HG03066 (cell line): ENCODE measurements around the gene CNOT8.

Experiments used
- ATAC-seq: cut with Tn5 transposase; IDR thresholded peaks from one replicate; pipeline ENCODE4 v1.9.1; 2021; ENCODE audit warnings: low read depth; ENCODE audit not compliant: unreplicated experiment

CNOT8 gene

DNA sequence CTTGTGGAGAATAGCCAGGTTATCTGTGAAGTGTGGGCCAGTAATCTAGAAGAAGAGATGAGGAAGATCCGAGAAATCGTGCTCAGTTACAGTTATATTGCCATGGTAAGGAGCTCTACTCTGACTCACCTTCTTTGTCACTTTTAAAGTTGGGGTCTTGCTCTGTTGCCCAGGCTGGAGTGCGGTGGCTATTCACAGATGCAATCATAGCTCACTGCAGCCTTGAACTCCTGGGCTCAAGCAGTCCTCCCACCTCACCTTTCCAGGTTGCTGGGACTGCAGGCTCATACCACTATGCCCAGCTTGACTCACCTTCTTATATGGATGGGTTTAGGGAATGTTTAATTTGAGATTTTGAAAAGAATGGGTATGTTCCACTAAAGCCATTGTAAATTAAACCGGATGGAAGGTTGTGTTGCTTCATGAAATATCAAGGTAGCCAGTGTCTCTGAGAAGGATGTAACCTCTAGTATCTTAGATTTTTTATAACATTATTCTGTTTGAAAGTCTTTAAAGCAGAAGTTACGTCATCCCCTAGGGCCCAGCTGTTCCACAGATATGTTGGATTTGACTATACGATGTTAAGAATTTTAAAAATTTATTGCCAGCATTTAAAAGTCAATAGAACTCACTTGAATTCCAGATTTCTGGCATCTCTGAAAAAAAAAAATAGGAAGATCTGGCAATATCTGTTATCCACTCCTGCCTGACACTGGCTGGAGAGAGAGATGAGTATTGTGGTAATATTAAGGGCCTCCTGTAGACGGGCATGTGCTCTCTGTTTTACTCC lies 5.1 kb downstream of the CNOT8 start:
- ATAC-seq, result no peak

DNA sequence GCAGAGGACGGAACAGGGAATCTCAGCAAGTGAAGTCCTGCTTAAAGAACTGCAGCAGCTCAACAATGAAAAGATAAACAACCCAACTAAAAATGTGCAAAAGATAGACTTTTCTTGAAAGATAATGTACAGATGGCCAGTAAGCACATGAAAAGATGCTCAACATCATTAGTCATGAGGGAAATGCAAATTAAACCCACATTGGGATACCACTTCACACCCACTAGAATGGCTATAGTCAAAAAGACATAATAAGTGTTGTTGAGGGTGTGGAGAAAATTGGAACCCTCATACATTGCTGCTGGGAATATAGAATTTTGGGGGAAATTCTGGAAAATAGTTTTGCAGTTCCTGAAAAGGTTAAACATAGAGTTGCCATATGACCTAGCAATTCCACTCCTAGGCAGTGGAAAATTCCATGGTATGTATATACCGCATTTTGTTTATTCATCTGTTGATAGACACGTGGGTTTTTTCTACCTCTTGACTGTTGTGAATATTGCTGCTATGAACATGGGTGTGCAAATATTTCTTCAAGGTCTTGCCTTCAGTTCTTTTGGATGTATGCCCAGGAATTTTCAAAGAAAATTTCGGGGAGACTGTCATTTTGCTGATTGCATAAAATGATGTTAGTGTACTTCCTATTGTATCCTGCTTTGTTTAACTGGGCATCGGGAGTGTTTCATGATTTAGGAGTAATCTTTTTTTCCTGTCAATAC lies 7.2 kb downstream of the CNOT8 start:
- no peak for ATAC-seq

DNA sequence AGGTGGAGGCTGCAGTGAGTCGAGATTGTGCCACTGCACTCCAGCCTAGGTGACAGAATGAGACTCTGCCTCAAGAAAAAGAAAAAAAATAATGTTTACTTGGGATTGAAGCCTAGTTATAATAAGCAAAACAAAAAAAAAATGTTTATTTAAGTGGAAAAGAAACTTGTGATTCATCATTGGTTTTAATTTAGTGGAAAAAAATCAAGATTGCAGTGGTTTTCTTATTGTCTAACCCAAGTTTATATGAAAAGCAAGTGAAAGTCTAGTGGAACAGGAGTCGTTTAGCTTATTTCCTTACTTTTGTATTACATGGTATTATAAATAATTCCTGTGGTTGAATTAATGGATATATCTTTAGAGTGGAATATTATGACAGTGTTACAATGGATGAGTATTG lies 8.4 kb downstream of the CNOT8 start:
- no peak for ATAC-seq

DNA sequence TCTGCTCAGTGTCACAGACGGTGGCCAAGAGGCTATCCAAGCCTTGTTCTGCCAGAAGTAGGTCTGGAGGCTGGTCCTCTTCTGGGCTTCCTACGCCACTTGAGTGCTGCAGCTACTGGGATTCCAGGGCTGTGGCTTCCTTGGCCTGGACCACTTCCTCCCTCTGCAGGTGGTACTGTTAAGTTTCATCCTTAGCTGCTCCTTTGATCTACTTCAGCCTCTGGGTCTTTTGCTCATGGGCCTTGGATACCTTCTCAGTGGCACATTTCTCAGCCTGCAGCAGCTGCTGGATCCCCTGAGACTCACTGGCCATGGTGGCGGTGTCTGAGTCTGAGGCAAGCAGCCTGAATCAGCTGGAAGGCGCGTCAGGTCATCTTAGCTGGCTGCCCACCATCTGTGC lies 10.3 kb downstream of the CNOT8 start:
- ATAC-seq, result no peak

DNA sequence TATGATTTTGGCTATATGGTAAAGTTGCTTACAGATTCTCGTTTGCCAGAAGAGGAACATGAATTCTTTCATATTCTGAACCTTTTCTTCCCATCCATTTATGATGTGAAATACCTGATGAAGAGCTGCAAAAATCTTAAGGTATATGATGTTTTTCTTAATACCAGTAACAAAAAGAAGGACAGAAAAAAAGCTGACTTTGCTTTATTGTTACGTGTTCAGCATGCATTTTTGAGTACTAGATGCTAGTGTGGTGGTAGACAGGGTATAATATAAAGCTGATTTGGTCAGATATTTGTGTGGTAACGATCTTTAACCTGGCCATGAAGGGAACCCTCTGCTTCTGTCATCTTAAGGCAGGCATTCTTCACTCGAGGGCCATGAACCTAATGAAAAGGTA lies 13.3 kb downstream of the CNOT8 start:
- ATAC-seq, result no peak

DNA sequence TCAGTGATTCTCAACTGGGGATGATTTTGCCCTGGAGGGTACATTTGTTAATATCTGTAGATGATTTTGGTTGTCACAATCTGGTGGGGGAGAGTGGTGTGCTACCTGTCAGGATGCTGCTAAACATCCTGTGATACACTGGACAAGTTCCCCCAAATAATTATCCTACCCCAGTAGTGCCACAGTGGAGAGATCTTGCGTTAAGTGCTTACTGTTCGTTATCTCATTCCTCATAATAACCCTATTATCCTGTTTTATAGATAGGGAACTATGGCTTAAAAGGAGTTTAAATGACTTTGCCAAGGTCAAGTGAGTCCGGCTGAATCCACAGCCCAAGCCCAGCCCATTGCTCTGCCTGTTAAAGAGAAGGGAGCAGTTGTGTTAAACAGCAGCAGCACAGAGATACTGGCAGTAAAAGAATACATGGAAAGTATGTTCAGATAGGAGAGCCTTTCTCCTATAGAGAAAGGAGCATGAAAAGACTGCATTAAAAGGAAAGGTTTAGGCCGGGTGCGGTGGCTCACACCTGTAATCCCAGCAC lies 15.4 kb downstream of the CNOT8 start:
- no peak for ATAC-seq

DNA sequence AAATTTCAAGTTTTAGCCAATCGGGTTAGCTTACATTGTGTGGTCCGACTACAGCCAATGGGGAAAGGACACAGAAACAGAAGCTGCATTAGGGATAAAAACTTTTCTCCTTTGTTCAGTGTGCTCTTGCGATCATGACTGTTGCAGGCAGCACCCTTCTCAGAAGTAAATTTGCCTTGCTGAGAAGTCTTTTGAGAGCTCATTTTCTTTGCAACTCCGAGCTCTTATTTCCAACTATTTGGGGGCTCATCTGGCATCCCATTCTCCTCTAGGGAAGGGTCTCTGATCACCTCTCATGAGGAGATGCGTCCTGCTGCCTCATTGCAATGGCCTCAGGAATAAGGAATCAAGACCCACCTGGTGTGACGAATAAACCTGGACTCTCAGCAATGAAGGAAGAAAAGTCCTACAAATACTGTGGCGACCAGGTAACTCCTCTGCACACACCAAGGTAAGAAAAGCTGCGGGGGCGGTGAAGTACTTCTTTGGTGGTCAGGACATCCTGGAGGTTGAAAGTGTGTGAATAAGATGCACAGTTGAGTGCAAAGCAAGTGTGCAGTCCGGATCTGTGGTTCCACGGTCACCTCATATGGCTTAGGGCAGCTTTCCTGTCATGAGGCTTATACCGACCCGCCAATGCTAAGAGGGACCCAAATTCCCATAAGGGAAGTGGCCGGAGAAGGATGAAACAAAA lies 20.4 kb downstream of the CNOT8 start:
- ATAC-seq, result no peak

DNA sequence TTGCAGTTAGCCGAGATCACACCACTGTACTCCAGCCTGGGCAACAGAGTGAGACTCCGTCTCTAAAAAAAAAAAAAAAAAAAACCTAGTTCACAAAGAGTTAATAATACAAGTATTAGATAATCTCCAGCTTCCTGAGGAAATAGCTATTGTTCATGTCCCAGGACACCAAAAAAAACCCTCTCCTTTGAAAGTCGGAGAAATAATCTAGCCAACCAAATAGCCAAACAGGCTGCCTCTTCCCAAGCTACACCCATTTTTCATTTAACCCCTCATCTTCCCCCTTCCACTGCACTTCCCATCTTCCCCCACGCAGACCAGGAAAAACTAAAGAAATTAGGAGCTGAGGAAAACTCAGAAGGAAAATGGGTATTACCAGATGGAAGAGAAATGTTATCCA lies 23.6 kb downstream of the CNOT8 start:
- ATAC-seq, result no peak

DNA sequence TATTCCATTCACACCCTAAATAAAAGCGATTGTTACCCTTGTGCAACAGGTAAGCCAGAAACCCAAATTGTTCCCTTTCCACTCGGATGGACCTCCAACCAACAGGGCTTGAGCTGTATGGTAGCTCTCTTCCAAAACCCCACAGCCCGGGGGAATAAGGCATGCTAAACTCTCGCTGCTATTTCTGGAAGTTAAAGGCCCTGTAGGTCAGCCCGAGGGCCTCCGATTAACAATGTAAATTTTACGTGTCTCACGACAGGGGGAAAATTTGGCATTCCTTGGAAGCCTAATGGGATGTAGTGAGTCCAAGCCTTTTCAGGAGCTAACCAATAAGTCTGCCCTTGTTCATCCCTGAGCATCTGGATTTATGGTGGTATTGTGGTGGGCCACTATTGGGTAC lies 26.0 kb downstream of the CNOT8 start:
- ATAC-seq, result no peak

DNA sequence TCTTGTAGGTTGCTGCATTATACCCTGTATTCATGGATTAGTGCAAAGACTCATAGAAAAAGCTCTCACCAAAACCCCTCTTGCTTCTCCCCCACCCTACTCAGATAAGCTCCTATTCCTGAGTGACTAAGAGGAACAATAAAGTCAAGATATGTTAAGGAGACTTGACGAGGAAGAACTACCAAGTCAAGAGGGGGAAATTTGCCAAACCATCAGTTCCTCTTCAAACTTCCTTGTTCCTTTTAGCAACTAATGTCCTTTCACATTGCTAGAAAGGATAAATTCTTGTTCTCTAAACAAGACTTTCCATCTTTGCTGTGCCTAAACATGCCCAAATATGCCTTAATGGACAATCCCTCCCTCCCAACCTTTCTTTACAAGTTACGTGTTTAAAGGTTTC lies 27.0 kb downstream of the CNOT8 start:
- no peak for ATAC-seq

DNA sequence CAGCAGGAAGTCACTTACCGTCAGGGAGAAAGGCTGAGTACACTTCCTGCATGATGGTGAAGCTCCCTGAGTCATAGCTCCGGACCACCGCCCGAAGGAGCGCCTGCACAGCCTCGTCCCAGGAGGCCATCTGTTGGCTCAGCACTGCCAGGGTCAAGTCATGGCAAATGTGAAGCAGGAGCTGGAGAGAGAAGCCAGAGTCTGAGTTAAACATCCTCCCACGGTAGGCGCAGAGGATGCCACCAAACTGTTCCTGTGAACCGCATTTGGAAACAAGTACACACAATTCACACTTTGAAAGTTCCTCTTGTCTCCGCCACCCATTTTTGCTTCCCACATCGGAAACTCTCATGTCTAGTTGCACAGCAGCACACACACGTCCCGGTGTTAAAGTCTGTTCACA lies 33.9 kb downstream of the CNOT8 start:
- ATAC-seq, result no peak

DNA sequence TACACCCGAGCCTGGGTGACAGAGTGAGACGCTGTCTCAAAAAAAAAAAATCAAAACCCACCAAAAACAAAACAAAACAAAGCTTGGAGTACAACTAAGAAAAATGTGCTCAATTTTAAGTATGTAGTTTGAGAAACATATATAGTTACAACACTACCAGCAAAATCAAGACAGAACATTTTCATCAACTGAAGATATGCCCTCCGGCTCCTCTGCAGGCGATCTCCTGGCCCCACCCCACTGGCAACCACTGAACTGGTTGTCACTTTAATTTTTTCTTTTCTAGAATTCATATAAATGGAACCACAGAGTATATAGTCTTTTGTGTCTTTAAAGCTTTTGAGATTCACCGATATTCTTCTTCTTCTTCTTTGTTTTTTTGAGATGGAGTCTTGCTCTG lies 35.0 kb downstream of the CNOT8 start:
- ATAC-seq, result no peak

DNA sequence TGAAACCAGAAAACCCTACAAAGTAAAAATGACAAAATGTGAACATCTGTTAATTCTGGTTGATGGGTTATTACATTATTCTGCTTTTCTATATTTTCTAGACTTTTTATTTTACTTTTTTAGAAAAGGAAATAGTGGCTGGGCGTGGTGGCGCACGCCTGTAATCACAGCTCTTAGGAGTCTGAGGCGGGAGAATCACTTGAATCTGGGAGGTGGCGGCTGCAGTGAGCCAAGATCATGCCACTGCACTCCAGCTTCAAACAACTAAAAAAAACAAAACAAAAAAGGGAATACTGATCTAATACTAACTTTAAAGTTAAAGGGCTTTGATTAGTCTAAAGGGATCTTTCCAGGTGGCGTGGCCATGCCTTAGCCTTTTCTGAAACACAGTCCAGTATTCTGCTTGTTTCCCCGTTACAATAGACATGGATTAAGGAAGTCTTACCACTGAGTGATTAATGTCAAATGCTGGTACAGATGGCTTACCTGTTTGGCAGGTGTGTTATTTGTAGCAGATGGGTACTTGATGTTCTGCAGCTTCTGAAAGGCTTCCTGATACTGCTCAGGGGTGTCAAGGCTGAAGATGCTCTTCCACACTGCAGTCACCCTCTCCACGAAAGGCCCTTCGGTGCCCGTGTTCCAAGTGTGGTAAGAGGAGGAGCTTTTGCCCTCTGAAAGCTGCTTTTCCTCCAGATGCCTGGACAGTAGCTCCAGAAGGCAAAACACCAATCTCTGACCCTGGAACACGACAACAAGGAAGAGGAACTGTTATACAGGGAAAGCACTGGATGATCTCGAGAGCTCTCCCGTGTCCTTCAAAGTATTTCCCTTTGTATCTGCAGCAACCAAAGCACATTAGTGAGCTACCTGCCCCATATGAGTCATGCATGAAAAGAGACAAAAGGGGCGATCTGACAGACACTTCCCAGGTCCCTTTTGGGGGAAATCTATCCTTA lies 37.5 kb downstream of the CNOT8 start:
- no peak for ATAC-seq

DNA sequence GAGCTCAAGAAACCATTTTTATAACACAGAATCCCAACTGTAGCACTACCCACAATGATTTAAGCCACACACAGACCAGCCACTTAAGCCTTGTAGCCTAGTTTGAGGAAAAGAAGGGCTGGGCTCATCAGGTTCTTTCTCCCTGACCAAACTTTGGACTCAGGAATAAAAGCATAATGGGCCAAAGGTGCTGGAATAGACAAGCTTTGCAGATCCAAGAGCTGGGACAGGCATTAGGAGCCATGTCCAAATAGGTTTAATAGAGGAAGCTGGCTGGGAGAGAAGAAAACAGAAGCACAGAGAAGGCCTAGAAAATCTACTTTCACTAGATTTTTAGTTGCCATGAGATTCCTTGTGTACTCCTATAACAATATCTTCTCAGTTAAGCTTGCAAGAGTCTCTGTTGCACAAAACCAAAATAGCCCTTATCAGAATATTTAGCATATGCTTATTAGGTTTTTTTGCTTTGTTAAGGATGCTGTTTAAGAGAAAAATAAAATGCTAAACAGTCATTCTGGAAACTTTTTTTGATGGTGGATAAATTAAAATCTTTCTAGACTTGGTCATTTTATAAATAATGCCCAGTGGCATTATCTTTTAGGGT lies 38.2 kb downstream of the CNOT8 start:
- no peak for ATAC-seq

DNA sequence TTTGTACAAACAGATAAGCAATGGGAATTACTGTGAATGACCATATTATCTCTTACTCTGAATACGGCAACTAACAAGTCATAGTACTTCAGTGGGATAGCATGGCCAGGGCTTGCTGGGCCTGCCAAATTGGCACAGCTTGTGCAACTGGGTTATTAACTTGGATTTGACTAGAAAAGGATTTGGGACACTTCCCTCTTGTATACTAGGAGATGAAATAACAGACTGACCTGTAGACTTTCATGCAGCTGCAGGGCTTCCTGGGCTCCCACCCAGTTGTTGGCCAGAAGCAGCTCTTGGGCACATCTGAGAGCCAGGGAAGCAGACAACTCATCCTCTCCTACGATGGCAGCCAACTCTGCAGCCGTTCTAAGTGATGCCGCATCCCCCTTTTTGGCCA lies 39.8 kb downstream of the CNOT8 start:
- no peak for ATAC-seq

DNA sequence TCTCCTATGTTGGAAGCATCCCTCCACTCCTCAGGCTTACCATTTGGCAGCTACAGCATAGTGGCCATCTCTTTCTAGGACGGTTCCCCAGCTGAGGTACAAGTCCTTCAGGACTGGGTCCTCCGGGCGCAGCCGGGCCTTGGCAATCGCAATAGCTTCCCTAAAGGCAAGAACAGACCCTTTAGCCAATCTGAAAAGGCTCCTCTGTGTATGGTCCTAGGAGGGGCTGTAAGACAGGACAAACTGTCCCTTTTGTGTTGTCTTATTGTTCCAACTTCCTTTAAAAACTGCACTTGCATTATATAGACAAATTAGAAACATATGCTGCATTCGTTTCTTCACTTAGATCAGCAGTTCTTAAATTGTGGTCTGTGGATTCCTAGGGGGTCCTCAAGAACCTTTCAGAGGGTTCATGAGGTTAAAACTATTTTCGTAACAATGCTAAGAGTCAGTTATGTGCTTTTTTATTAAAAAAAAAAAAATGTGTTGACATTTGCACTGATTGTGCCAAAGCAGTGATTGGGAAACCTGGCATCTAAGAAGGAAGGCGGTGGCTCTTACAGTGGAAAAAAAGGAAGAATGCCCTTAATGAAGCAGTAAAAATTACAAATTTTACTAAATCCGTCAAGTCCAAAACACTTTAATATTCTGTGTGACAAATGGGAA lies 40.9 kb downstream of the CNOT8 start:
- ATAC-seq, result no peak

DNA sequence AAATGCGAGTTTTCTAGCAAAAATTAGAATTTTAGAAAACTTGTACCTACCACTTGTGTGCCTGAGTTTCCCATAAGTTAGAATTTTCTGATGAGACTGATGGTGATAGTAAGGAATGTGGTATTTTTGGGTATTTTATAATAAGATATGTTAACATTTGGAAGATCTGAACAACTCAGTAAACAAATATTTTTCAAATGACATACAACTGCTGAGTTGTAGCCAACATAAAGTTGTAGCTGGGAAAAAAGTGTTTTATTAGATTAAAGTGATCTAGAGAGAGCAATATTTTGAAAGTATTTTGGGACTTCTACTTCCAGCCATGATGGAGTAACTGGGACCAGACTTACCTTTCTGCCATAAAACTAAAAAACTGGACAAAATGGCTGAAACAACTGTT lies 41.6 kb downstream of the CNOT8 start:
- no peak for ATAC-seq

DNA sequence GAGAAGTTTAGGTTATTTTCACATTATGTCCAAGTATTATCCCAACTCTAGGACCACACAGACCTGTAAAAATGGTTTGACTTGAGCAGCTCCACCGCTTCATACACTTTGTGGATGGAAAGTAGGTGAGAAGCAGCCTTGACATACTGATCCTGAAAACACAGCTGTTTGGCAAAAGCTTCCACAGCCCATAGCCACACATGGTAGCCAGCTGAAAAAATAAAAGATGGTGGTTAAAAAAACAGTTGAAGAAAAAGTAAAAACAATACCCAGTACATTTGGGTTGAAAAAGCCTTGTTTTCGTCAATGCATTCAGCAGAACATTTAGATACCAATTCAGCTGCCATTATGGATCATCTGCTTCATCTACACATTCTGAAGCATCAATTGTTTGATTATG lies 42.8 kb downstream of the CNOT8 start:
- ATAC-seq, result no peak

DNA sequence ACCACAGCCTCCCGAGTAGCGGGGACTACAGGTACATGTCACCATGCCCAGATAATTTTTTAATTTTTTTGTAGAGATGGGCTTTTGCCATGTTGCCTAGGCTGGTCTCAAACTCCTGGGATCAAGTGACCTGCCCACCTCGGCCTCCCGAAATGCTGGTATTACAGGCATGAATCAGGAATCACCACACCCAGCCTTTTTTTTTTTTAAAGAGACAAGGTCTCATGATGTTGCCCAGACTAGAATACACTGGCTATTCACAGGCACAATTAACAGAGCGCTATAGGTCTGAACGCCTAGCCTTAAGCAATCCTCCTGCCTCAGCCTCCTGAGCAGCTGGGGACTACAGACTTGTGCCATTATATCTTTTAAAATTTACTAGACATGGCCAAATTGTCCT lies 43.5 kb downstream of the CNOT8 start:
- ATAC-seq, result no peak
